Sciatic nerve (tissue), 2 donors: ENCODE data around the gene ZNF280A. TPM values are rescaled to one million over a fixed set of nuclear protein-coding genes. Genes with fewer than 3 reads are reported as not detected.
"Not testable (repeated sequence)": the region's sequence is repeated elsewhere in the genome, so short reads cannot be mapped to it uniquely, and the experiment has no call there.

Source experiments
- ATAC-seq: fragments of 200-7000 bp; cut with Tn5 transposase; one replicate; pipeline ENCODE4 v1.9.1; 2020; ENCODE audit warnings: mild to moderate bottlenecking, moderate library complexity
- DNase-seq: peaks from one replicate; pipeline ENCODE4 v3.0.0-alpha.2; 2020; ENCODE audit warnings: low spot score
- intact Hi-C: fragments of 100-400 bp; cut with DNase I; formaldehyde crosslinking; loops from one replicate; pipeline ENCODE4 v1.14.2; 2022
- total RNA-seq: library from RNA; stranded (reverse); fragmentation: NEBNext Ultra II Directional; extraction: Animal tissue kit (Norgen Biotek cat#: 25700); gene quantifications from one replicate; pipeline ENCODE4 v1.2.1, GENCODE V29; 2021
- donor health status: DM: no; HTN: no; CAD: no.
- donor health status: DM: no; HTN: no; CAD: no.

Gene ZNF280A
- total RNA-seq, 1 donor from 2014 or later: not detected

DNA sequence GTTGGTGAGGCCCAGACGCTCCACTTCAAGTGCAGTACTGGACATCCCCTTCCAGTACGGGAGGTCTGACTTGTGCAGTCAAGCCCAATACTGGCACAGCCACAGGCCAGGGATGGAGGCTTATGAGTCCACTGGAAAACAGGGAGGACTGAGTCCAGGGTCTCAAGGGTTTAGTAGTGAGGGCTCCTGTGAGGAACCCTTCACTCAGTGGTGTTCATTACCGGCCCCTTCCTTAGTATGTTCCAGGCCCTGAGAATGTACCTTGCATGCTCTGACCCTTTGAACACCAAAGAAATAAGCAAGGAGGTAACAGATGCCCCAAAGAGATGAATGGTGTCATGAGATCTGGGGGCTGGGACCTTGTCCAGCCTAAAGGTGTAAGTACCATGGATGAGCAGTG lies 27.2 kb upstream of the ZNF280A start:
- ATAC-seq (no peak), DNase-seq (no peak)
- intact Hi-C loops: no loop called here

- intact Hi-C loops: no loop called here
- DNase-seq: no peak
- ATAC-seq: peak; percentile 38
Observed at GRCh38 chr22:22546490-22546889, 26.4 kb upstream of the ZNF280A start.

DNA sequence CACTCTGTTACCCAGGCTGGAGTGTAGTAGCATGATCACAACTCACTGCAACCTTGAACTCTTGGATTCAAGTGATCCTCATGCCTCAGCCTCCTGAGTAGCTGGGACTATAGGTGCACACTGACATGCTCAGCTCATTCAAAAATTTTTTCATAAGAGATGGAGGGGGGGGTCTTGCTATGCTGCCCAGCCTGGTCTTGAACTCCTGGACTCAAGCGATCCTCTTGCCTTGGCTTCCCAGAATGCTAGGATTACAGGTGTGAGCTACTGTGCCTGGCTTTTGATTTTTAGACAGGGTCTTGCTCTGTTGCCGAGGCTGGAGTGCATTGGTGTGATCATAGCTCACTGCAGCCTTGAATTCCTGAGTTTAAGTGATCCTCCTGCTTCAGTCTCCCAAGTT lies 25.0 kb upstream of the ZNF280A start:
- no peak for ATAC-seq
- intact Hi-C loops: no loop called here
- DNase-seq: no peak

- intact Hi-C loops: no loop called here
- DNase-seq: no peak
- no peak for ATAC-seq
Observed at GRCh38 chr22:22538226-22538989, 18.3 kb upstream of the ZNF280A start.

GRCh38 chr22:22536916-22537315 lies 16.8 kb upstream of the ZNF280A start:
- DNase-seq: no peak
- ATAC-seq: no peak
- intact Hi-C loops: no loop called here

GRCh38 chr22:22536515-22536914 lies 16.4 kb upstream of the ZNF280A start:
- ATAC-seq: no peak
- intact Hi-C loops: no loop called here
- no peak for DNase-seq

GRCh38 chr22:22535662-22536061 lies 15.6 kb upstream of the ZNF280A start:
- ATAC-seq: no peak
- intact Hi-C loops: no loop called here
- DNase-seq: no peak

DNA sequence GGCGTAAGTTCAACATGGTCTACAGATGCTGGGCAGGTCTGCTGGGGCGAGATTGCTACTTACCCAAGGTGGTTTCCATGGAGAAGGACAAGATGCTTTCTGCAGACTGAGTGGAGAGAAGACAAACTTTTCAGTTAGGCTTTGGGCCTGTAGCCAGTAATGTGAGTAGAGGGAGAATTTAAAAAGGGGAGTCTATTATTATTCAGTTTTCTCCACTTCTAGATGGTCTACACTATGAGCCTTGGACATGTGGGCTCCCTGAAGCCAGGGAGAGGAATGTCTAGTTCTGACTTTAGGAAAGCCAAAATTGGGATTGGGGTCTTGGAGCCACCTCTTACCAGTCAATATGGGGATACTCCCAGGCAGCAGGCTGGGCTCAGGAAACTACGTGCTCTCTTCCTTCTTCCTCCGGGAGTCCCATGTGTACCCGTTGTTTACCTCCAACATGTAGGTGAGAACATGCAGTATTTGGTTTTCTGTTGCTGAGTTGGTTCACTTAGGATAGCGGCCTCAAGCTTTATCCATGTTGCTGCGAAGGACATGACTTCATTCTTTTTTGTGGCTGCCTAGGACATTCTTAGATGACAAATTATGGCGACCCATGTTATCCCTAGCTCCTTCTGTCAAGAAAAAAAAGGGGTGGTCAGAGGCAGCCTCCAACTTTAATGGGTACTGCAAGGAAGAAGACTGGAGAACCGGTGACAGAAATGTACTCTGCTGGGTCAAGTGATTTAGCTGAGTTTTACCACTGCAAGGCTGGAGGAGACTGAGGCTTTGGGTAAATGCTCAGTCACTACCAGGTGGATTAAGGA lies 14.7 kb upstream of the ZNF280A start:
- intact Hi-C loops: loop anchor here (5.0 kb wide), 1 partner anchor 533 kb away; no protein-coding TSS in a partner anchor
- DNase-seq (no peak), ATAC-seq (no peak)

DNA sequence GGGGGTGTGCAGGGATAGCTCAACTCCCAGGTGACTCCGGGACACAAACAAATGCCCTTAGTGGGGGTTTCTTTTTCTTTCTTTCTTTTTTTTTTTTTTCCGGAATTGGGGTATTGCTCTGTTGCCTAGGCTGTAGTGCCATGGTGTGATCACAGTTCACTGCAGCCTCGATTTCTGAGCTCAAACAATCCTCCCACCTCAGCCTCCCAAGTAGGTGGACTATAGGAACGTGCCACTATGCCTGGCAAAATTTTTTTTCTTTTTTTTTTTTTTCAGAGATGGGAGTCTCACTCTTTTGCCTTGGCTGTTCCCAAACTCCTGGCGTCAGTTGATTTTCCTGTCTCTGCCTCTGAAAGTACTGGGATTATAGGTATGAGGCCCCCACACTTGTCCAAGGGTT lies 13.8 kb upstream of the ZNF280A start:
- intact Hi-C loops: loop anchor here (5.0 kb wide), 1 partner anchor 532 kb away; no protein-coding TSS in a partner anchor
- no peak for DNase-seq

DNA sequence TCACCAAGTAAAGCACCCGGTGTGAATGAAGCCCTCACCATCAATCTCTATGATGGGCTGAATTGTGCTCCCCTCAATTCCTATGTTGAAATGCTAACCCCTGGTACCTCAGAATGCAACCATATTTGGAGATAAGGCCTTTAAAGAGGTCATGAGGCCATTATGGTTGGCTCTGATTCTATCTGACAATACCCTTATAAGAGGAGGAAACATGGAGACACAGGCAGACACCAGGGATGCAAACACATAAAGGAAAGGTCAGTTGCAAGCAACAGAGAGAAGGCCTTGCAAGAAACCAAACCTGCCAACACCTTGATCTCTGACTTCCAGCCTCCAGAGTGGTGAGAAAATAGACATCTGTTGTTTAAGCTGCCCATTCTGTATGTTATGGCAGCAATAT lies 13.3 kb upstream of the ZNF280A start:
- ATAC-seq (no peak), DNase-seq (no peak)
- intact Hi-C loops: loop anchor here (5.0 kb wide), 1 partner anchor 531 kb away; no protein-coding TSS in a partner anchor

More for the DNA sequence above, 13.8 kb upstream of the ZNF280A start:
- ATAC-seq: no peak

GRCh38 chr22:22532547-22533071 lies 12.5 kb upstream of the ZNF280A start:
- intact Hi-C loops: loop anchor here (5.0 kb wide), 1 partner anchor 530 kb away; no protein-coding TSS in a partner anchor
- not testable (repeated sequence) for ATAC-seq, DNase-seq

DNA sequence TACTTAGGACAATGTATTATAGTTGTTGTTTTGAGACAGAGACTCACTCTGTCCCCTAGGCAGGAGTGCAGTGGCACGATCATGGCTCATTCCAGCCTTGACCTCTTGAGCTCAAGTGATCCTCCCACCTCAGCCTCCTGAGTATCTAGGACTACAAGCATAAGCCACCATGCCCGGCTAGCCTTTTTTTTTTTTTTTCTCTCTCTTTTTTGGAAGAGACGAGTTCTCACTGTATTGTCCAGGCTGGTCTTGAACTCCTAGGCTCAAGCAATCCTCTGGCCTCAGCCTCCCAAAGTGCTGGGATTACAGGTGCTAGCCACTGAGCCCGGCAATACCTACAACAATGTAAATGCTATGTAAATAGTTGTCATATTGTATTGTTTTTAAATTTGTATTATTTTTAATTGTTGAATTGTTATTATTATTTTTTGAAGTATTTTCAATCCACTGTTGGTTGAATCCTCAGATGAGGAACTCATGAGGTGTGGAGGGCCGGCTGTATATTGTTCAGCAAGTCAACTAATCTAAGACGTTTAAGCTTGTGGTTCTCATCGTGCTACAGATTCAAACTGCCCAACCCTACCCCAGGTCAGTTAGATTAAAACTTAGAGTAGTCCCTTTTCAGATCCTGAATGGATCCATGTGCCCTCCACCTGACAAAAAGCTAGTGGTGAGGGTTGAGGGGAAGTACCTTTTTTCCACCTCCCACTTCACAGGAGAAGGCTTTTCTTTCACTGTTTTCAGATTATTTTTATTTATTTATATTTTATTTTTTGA lies 11.9 kb upstream of the ZNF280A start:
- no peak for DNase-seq
- no peak for ATAC-seq
- intact Hi-C loops: loop anchor here (5.0 kb wide), 1 partner anchor 530 kb away; no protein-coding TSS in a partner anchor

DNA sequence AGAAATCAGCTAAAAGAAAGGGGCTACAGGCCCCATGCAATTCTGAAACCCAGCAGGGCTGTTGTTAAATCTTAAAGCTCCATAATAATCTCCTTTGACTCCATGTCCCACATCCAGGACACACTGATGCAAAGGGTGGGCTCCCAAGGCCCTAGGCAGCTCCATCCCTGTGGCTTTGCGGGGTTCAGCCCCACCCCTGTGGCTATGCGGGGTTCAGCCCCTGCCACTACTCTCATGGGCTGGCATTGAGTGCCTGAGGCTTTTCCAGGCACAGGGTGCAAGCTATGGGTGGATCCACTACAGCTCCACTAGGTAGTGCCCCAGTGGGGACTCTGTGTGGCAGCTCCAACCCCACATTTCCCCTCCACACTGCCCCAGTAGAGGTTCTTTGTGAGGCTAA lies 8.7 kb upstream of the ZNF280A start:
- intact Hi-C loops: no loop called here
- DNase-seq (no peak), ATAC-seq (no peak)

DNA sequence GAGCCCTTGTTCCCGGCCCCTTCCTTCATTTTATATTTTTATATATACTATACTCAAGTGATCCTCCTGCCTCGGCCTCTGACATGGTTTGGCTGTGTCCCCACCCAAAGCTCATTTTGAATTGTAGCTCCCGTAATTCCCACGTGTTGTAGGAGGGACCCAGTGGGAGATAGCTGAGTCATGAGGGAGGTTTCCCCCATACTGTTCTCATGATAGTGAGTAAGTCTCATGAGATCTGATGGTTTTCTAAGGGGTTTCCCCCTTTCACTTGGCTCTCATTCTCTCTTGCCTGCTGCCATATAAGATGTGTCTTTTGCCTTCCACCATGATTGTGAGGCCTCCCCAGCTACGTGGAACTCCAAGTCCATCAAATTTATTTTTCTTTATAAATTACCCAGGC lies 7.2 kb upstream of the ZNF280A start:
- no peak for ATAC-seq
- no peak for DNase-seq
- intact Hi-C loops: no loop called here

GRCh38 chr22:22526125-22526912 lies 6.2 kb upstream of the ZNF280A start:
- intact Hi-C loops: no loop called here
- no peak for ATAC-seq
- DNase-seq: no peak

DNA sequence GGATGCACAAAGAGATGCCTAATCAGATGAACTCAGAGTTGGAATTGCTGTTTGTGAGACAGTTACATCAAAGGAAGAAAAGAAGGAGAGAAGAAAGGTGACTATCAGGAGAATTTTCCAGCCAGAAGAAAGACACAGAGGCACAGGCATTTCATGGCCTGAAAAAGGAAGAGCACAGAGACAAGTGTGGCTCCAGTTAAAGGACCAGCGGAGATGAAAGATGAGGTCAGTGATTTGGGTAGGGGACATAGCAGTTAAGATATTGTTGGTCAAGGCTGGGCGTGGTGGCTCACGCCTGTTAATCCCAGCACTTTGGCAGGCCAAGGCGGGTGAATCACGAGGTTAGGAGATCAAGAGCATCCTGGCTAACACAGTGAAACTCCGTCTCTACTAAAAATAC lies 3.4 kb upstream of the ZNF280A start:
- DNase-seq (no peak), ATAC-seq (no peak)
- intact Hi-C loops: no loop called here

- intact Hi-C loops: no loop called here
- no peak for ATAC-seq
- DNase-seq: no peak
Observed at GRCh38 chr22:22521631-22522030, 1.6 kb upstream of the ZNF280A start.
